ENCODE measurements around the gene PSPN. TPM values are rescaled to one million over a fixed set of nuclear protein-coding genes. Genes with fewer than 3 reads are reported as not detected.

PSPN gene
- total and polyA plus RNA-seq, 2 donors (not counting 1 experiment from before 2014, with no cell fraction given) = 1.1 to 3.0 TPM

DNA sequence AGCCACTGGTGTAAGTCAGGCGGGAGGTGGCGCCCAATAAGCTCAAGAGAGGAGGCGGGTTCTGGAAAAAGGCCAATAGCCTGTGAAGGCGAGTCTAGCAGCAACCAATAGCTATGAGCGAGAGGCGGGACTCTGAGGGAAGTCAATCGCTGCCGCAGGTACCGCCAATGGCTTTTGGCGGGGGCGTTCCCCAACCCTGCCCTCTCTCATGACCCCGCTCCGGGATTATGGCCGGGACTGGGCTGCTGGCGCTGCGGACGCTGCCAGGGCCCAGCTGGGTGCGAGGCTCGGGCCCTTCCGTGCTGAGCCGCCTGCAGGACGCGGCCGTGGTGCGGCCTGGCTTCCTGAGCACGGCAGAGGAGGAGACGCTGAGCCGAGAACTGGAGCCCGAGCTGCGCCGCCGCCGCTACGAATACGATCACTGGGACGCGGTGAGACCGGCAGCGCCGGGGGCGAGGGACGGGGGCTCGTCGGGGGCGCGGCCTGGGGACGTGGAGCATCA, 3.1 kb downstream of the PSPN start, which contains the start of gene ALKBH7:
Gene ALKBH7 (plus strand): TSS at position 201 of the 502 bp plus-strand sequence. CDS start 27 bp downstream, at position 228.
- H3K4me2 ChIP-seq (replicated peaks; ENCODE audit: low read depth, low read length, poor library complexity, severe bottlenecking) = peak within 1 kb of the TSS; percentile 94
- peak within 1 kb of the TSS; percentile 88 to 98 for H3K27ac ChIP-seq (ENCODE audit: low read length in 2 of 2)
- CTCF ChIA-PET = interaction anchor here (0.6 to 1.6 kb wide), 8 partner anchors 10 to 206 kb away, joined by 3 to 5 read pairs (median 3); partner anchors contain the start of genes CLPP and GTF2F1
- WGBS (ENCODE audit: insufficient coverage) = 0% methylated on average over 47 of the region's 47 CpGs
- TF ChIP-seq EZH2 (IDR thresholded peaks at IDR 0.05; ENCODE audit: borderline replicate concordance, insufficient read depth, low read depth, low read length, poor library complexity, severe bottlenecking) = no peak
- TF ChIP-seq, protein P1, sequence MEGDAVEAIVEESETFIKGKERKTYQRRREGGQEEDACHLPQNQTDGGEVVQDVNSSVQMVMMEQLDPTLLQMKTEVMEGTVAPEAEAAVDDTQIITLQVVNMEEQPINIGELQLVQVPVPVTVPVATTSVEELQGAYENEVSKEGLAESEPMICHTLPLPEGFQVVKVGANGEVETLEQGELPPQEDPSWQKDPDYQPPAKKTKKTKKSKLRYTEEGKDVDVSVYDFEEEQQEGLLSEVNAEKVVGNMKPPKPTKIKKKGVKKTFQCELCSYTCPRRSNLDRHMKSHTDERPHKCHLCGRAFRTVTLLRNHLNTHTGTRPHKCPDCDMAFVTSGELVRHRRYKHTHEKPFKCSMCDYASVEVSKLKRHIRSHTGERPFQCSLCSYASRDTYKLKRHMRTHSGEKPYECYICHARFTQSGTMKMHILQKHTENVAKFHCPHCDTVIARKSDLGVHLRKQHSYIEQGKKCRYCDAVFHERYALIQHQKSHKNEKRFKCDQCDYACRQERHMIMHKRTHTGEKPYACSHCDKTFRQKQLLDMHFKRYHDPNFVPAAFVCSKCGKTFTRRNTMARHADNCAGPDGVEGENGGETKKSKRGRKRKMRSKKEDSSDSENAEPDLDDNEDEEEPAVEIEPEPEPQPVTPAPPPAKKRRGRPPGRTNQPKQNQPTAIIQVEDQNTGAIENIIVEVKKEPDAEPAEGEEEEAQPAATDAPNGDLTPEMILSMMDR (IDR thresholded peaks at IDR 0.05) = no peak
- H4K20me1 ChIP-seq (ENCODE audit: control insufficient read depth, insufficient read depth, low read length, poor library complexity, severe bottlenecking) = no peaks in the 10 kb centered on the region
- H3K27me3 ChIP-seq (replicated peaks in 1 of 4; ENCODE audit: control extremely low read depth in 1 of 4, control insufficient read depth in 3 of 4, insufficient read depth in 4 of 4, low read length in 3 of 4) = no peaks in the 10 kb centered on the region
- Mint-ChIP-seq H3K27me3 (no peaks in the 10 kb centered on the region), H3K4me3 (peak within 1 kb of the TSS; percentile 91), H3K4me1 (peaks cover 11% of the 10 kb centered on the region), H3K27ac (peak within 1 kb of the TSS; percentile 91), H3K9me3 (ENCODE audit: insufficient read depth) (no peaks in the 10 kb centered on the region)
- DNase-seq (peak; percentile 99), ATAC-seq (ENCODE audit: low read depth) (peak; percentile 73)
- no peaks in the 10 kb centered on the region for H3K9me3 ChIP-seq (ENCODE audit: control extremely low read depth in 1 of 3, control insufficient read depth in 2 of 3, insufficient read depth in 1 of 3, low read length in 2 of 3)
- H3K9ac ChIP-seq (ENCODE audit: low read length) = peak within 1 kb of the TSS; percentile 99
- POLR2A ChIA-PET = interaction anchor here (0.5 to 3.6 kb wide), 8 partner anchors 11 to 956 kb away, joined by 3 to 25 read pairs (median 5); partner anchors contain the start of genes CLPP, GTF2F1, KHSRP and NDUFA11
- H3K36me3 ChIP-seq (replicated peaks in 1 of 2; ENCODE audit: control extremely low read depth in 1 of 2, control insufficient read depth in 1 of 2, extremely low read depth in 1 of 2, insufficient read depth in 2 of 2, low read length in 1 of 2) = peaks cover 0 to 15% of the 10 kb centered on the region in 2 experiments
- peaks cover 9 to 12% of the 10 kb centered on the region in 2 donors for H3K4me1 ChIP-seq (ENCODE audit: control insufficient read depth in 2 of 2, insufficient read depth in 2 of 2, low read length in 2 of 2)
- peak within 1 kb of the TSS; percentile 45 to 96 (median 93) for H3K4me3 ChIP-seq (ENCODE audit: control extremely low read depth in 1 of 5, extremely low read depth in 1 of 5, insufficient read depth in 1 of 5, low read depth in 2 of 5, low read length in 4 of 5)
- intact Hi-C loops (cut with micrococcal nuclease) = loop anchor here (1.0 to 5.0 kb wide), 8 partner anchors 11 to 1650 kb away; partner anchors contain the start of genes CLPP, DENND1C, DPP9 and GTF2F1
- H3K79me2 ChIP-seq (ENCODE audit: control insufficient read depth, insufficient read depth, low read length) = no peaks in the 10 kb centered on the region
- peak within 1 kb of the TSS; percentile 91 for H2AFZ ChIP-seq (ENCODE audit: insufficient read depth, low read depth, low read length, poor library complexity, severe bottlenecking)

DNA sequence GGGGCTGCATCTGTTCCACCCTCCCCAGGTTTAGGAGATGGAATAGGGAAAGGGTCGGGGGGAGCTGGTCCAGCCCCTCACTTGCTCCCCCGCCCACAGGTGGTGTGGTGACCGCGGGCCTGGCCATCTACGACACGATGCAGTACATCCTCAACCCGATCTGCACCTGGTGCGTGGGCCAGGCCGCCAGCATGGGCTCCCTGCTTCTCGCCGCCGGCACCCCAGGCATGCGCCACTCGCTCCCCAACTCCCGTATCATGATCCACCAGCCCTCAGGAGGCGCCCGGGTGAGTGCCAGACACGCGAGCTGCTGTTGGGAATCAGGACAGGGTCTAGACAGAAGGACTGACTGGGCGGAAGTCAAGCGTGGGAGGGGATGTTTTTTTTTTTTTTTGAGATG, 11.4 kb downstream of the PSPN start:
- no peak for DNase-seq
- peaks cover 14% of the 10 kb centered on the region for H3K4me1 Mint-ChIP-seq
- peaks cover 0 to 5% (median 0%) of the 10 kb centered on the region in 3 donors for H3K9me3 ChIP-seq (ENCODE audit: control extremely low read depth in 1 of 3, control insufficient read depth in 2 of 3, insufficient read depth in 1 of 3, low read length in 2 of 3)
- H3K27me3 Mint-ChIP-seq = no peaks in the 10 kb centered on the region
- no peak for ATAC-seq (ENCODE audit: low read depth)
- no peaks in the 10 kb centered on the region for H3K9me3 Mint-ChIP-seq (ENCODE audit: insufficient read depth)
- H3K27me3 ChIP-seq (replicated peaks in 1 of 4; ENCODE audit: control extremely low read depth in 1 of 4, control insufficient read depth in 3 of 4, insufficient read depth in 4 of 4, low read length in 3 of 4) = no peaks in the 10 kb centered on the region
- H4K20me1 ChIP-seq (ENCODE audit: control insufficient read depth, insufficient read depth, low read length, poor library complexity, severe bottlenecking) = no peaks in the 10 kb centered on the region
- H3K4me2 ChIP-seq (replicated peaks; ENCODE audit: low read depth, low read length, poor library complexity, severe bottlenecking) = no peak overlapping the region
- no peak overlapping the region for H3K27ac Mint-ChIP-seq
- CTCF ChIA-PET = no interaction called here
- H3K4me1 ChIP-seq (ENCODE audit: control insufficient read depth in 2 of 2, insufficient read depth in 2 of 2, low read length in 2 of 2) = peaks cover 6 to 12% of the 10 kb centered on the region in 2 donors
- no peak for TF ChIP-seq EZH2 (IDR thresholded peaks at IDR 0.05; ENCODE audit: borderline replicate concordance, insufficient read depth, low read depth, low read length, poor library complexity, severe bottlenecking)
- TF ChIP-seq, protein P1 (IDR thresholded peaks at IDR 0.05) = no peak
- H3K4me3 Mint-ChIP-seq = no peak overlapping the region
- H2AFZ ChIP-seq (ENCODE audit: insufficient read depth, low read depth, low read length, poor library complexity, severe bottlenecking) = no peak overlapping the region
- H3K79me2 ChIP-seq (ENCODE audit: control insufficient read depth, insufficient read depth, low read length) = peaks cover 11% of the 10 kb centered on the region
- intact Hi-C loops (cut with micrococcal nuclease) = no loop called here
- H3K36me3 ChIP-seq (replicated peaks in 1 of 2; ENCODE audit: control extremely low read depth in 1 of 2, control insufficient read depth in 1 of 2, extremely low read depth in 1 of 2, insufficient read depth in 2 of 2, low read length in 1 of 2) = peaks cover 0 to 34% of the 10 kb centered on the region in 2 experiments
- no peak overlapping the region for H3K27ac ChIP-seq (ENCODE audit: low read length in 2 of 2)
- WGBS (ENCODE audit: insufficient coverage) = 100% methylated on average over 9 of the region's 21 CpGs
- POLR2A ChIA-PET = no interaction called here
- no peak overlapping the region for H3K4me3 ChIP-seq (ENCODE audit: control extremely low read depth in 1 of 5, extremely low read depth in 1 of 5, insufficient read depth in 1 of 5, low read depth in 2 of 5, low read length in 4 of 5)
- H3K9ac ChIP-seq (ENCODE audit: low read length) = no peak overlapping the region

All from B cell (primary cell).